ENCODE measurements around the gene DAW1.

- TF ChIP-seq EZH2 (IDR thresholded peaks at IDR 0.05; ENCODE audit: insufficient read depth, low read length) (no peak), CTCF (IDR thresholded peaks at IDR 0.05; ENCODE audit: insufficient read depth, low read depth, low read length) (no peak)
Measured at GRCh38 chr2:227861011-227861410, 10.4 kb upstream of the DAW1 start.
